MG63 (cell line): Measurements from ENCODE around the gene ODAD4. TPM values are rescaled to one million over a fixed set of nuclear protein-coding genes. Genes with fewer than 3 reads are reported as not detected.

Source experiments
- DNase-seq: peaks from one replicate; pipeline ENCODE4 v3.0.0-alpha.2; 2020
- H3K27me3 ChIP-seq: fragments of 250-450 bp; sonication (Bioruptor Pico); 2 replicates; pipeline ENCODE4 v1.5.1; 2020; ENCODE audit warnings: mild to moderate bottlenecking, moderate library complexity
- H3K36me3 ChIP-seq: fragments of 250-450 bp; sonication (Bioruptor Pico); 2 replicates; pipeline ENCODE4 v1.5.1; 2020; ENCODE audit warnings: mild to moderate bottlenecking, moderate library complexity
- H3K4me3 ChIP-seq: fragments of 250-450 bp; sonication (Bioruptor Pico); 2 replicates; pipeline ENCODE4 v1.5.1; 2020; ENCODE audit warnings: mild to moderate bottlenecking, moderate library complexity
- H3K9me3 ChIP-seq: fragments of 250-450 bp; sonication (Bioruptor Pico); 2 replicates; pipeline ENCODE4 v1.5.1; 2020; ENCODE audit warnings: mild to moderate bottlenecking, moderate library complexity
- total RNA-seq: library from RNA; depleted of rRNA; stranded (reverse); fragments of >200 nt; shearing (Covaris generic); gene quantifications from 2 replicates; pipeline ENCODE4 v1.2.3, GENCODE V29; 2014; ENCODE audit warnings: low replicate concordance

Gene ODAD4
- total RNA-seq, 1 experiment from 2014 or later, result not detected

DNA sequence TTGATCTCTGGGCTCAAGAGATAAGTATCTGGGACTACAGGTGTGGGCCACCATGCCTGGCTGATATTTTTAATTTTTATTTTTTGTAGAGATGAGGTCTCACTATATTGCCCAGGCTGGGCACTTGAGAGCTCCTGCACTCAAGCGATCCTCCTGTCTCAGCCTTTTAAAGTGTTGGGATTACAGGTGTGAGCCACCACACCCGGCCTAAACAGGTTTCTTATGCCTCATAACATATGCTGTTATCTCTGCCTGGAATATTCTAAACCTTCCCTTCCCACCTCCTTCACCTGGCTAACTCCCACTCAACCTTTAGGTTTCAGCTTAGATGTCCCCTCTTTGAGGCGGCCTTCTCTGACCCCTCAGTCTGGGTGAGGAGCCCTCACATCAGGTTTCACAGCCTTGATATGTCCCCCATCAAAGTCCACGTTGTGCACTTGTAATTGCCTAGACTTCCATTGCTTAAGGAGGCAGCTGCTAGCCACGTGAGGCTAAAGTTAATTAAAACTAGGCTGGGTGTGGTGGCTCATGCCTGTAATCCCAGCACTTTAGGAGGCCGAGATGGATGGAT, 27.5 kb downstream of the ODAD4 start:
- Histone ChIP-seq H3K27me3 (no peaks in the 10 kb centered on the region), H3K4me3 (no peak overlapping the region), H3K9me3 (no peaks in the 10 kb centered on the region), H3K36me3 (no peaks in the 10 kb centered on the region)
- DNase-seq, result no peak

- DNase-seq, result no peak
Observed at GRCh38 chr17:41959030-41959335, 28.6 kb downstream of the ODAD4 start.

GRCh38 chr17:41959336-41960095, 29.1 kb downstream of the ODAD4 start:
- H3K4me3 ChIP-seq, result no peak overlapping the region
- H3K36me3 ChIP-seq, result no peaks in the 10 kb centered on the region
- no peak for DNase-seq

More at GRCh38 chr17:41959030-41959335, 28.6 kb downstream of the ODAD4 start:
- Histone ChIP-seq H3K9me3 (no peaks in the 10 kb centered on the region), H3K27me3 (no peaks in the 10 kb centered on the region), H3K36me3 (no peaks in the 10 kb centered on the region), H3K4me3 (no peak overlapping the region)

DNA sequence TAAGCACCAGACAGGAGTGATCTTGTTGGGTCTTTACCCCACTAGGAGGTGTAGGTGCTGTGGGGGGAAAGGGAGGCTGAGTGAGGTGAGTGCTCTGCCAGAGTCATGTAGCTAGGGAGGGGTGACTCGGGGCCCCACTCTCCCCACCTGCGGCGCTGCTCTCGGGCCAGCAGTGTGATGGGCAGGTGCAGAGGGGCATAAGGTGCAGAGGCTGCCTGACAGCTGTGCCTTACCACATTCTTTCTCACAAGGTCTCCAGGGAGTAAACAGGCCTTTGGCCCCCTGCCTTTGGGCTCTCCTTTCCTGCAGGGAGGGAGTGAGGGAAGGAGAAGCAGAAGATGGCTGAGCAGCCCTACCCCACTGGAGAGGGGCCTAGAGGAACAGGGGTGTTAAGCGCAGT, 31.7 kb downstream of the ODAD4 start:
- H3K9me3 ChIP-seq, result no peaks in the 10 kb centered on the region
- no peaks in the 10 kb centered on the region for H3K36me3 ChIP-seq
- H3K27me3 ChIP-seq, result no peaks in the 10 kb centered on the region
- no peak overlapping the region for H3K4me3 ChIP-seq
- DNase-seq, result no peak

More at GRCh38 chr17:41959336-41960095, 29.1 kb downstream of the ODAD4 start:
- Histone ChIP-seq H3K27me3 (no peaks in the 10 kb centered on the region), H3K9me3 (no peaks in the 10 kb centered on the region)

GRCh38 chr17:41962768-41963434, 32.5 kb downstream of the ODAD4 start:
- peak; percentile 61 for DNase-seq
- Histone ChIP-seq H3K27me3 (no peaks in the 10 kb centered on the region), H3K36me3 (peaks cover 4% of the 10 kb centered on the region), H3K9me3 (no peaks in the 10 kb centered on the region), H3K4me3 (no peak overlapping the region)

DNA sequence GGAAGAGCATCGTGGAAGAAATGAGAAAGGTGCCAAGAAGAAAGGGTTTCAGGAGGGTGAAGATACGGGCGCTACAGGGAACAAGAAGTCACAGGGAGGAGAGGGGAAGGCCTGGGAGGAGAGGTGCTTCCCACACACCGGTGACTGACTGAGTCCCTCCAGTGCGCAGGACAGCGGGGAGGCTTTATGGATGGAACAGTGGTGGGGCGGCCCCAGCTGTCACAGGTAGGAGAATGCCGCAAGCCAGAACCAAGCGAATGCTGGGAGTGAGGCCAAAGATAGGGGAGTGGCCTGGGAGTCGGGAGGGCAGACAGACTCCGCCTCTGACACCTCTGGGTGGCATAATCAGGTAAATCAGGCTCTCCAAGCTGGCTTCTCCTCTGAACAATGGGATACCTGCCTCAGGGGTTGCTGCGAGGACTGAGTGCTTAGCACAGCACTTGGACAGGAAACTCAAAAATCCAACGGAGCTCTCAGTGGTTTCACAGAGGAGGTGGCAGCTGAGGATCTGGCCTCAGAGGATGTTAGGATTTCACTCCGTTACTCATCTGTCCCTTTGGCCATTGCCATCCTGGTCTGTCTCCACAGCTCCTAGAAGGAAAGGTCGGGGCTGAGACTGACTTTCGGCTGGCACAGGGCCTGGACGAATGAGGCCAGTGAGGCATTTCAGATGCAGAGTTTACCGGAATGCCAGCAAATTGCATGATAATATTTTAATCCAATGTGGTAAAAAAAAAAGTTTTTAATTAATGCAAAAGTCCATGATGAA, 35.5 kb downstream of the ODAD4 start:
- H3K4me3 ChIP-seq, result peak overlapping the region; percentile 88
- no peaks in the 10 kb centered on the region for H3K27me3 ChIP-seq
- no peaks in the 10 kb centered on the region for H3K9me3 ChIP-seq
- DNase-seq, result peak; percentile 42
- H3K36me3 ChIP-seq, result peaks cover 27% of the 10 kb centered on the region

- peak; percentile 94 for DNase-seq
- Histone ChIP-seq H3K4me3 (peak within 1 kb of the TSS; percentile 88), H3K27me3 (no peaks in the 10 kb centered on the region)
Observed at GRCh38 chr17:41966463-41967140, 36.2 kb downstream of the ODAD4 start, which contains the start of gene CNP. Gene CNP, plus strand, starts transcription at chr17:41966795. Its CDS starts 90 bp downstream, at chr17:41966885.

GRCh38 chr17:41967141-41967920, 36.9 kb downstream of the ODAD4 start:
- H3K4me3 ChIP-seq, result peak overlapping the region; percentile 88
- H3K27me3 ChIP-seq, result no peaks in the 10 kb centered on the region
- no peak for DNase-seq
- peaks cover 40% of the 10 kb centered on the region for H3K36me3 ChIP-seq
- H3K9me3 ChIP-seq, result no peaks in the 10 kb centered on the region

More at GRCh38 chr17:41966463-41967140, 36.2 kb downstream of the ODAD4 start, which contains the start of gene CNP:
- Histone ChIP-seq H3K36me3 (peaks cover 32% of the 10 kb centered on the region), H3K9me3 (no peaks in the 10 kb centered on the region)

DNA sequence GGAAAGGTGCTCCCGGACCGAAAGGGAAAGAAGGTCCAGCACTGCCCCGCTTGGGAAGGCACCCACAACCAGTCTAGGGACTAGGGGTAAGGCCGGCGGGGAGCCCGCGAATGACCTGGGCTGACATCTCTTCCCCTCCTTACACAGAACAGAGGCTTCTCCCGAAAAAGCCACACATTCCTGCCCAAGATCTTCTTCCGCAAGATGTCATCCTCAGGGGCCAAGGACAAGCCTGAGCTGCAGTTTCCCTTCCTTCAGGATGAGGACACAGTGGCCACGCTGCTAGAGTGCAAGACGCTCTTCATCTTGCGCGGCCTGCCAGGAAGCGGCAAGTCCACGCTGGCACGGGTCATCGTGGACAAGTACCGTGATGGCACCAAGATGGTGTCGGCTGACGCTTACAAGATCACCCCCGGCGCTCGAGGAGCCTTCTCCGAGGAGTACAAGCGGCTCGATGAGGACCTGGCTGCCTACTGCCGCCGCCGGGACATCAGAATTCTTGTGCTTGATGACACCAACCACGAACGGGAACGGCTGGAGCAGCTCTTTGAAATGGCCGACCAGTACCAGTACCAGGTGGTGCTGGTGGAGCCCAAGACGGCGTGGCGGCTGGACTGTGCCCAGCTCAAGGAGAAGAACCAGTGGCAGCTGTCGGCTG, 37.6 kb downstream of the ODAD4 start:
- no peak for DNase-seq
- peaks cover 47% of the 10 kb centered on the region for H3K36me3 ChIP-seq

GRCh38 chr17:41968676-41969075, 38.3 kb downstream of the ODAD4 start:
- no peak for DNase-seq
- Histone ChIP-seq H3K27me3 (no peaks in the 10 kb centered on the region), H3K36me3 (peaks cover 53% of the 10 kb centered on the region), H3K9me3 (no peaks in the 10 kb centered on the region), H3K4me3 (no peak overlapping the region)

More for the DNA sequence above, 37.6 kb downstream of the ODAD4 start:
- H3K4me3 ChIP-seq, result peak overlapping the region; percentile 88
- no peaks in the 10 kb centered on the region for H3K27me3 ChIP-seq
- no peaks in the 10 kb centered on the region for H3K9me3 ChIP-seq

- Histone ChIP-seq H3K4me3 (no peak overlapping the region), H3K36me3 (peaks cover 75% of the 10 kb centered on the region), H3K27me3 (no peaks in the 10 kb centered on the region), H3K9me3 (no peaks in the 10 kb centered on the region)
- no peak for DNase-seq
Observed at GRCh38 chr17:41970901-41971331, 40.5 kb downstream of the ODAD4 start.

GRCh38 chr17:41971721-41972523, 41.5 kb downstream of the ODAD4 start:
- Histone ChIP-seq H3K36me3 (peaks cover 83% of the 10 kb centered on the region), H3K27me3 (no peaks in the 10 kb centered on the region), H3K9me3 (no peaks in the 10 kb centered on the region), H3K4me3 (no peak overlapping the region)
- no peak for DNase-seq

GRCh38 chr17:41972571-41973407, 42.4 kb downstream of the ODAD4 start:
- no peak for DNase-seq
- H3K36me3 ChIP-seq, result peaks cover 84% of the 10 kb centered on the region
- no peak overlapping the region for H3K4me3 ChIP-seq
- no peaks in the 10 kb centered on the region for H3K27me3 ChIP-seq
- no peaks in the 10 kb centered on the region for H3K9me3 ChIP-seq

DNA sequence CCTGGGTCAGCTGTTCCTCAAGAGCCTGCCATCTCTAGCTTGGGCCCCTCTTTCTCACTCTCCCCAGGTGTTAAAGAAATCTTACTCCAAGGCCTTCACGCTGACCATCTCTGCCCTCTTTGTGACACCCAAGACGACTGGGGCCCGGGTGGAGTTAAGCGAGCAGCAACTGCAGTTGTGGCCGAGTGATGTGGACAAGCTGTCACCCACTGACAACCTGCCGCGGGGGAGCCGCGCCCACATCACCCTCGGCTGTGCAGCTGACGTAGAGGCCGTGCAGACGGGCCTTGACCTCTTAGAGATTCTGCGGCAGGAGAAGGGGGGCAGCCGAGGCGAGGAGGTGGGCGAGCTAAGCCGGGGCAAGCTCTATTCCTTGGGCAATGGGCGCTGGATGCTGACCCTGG, 43.0 kb downstream of the ODAD4 start:
- H3K9me3 ChIP-seq, result no peaks in the 10 kb centered on the region
- H3K36me3 ChIP-seq, result peaks cover 81% of the 10 kb centered on the region
- H3K27me3 ChIP-seq, result no peaks in the 10 kb centered on the region
- DNase-seq, result no peak
- H3K4me3 ChIP-seq, result no peak overlapping the region
